GM11168 (cell line): Measurements from ENCODE around the gene PRKAR2A.

Experiments
- in situ Hi-C: fragments of 300-500 bp; cut with MboI; formaldehyde crosslinking; loops from one replicate; pipeline ENCODE4 v1.12.0; 2022; ENCODE audit warnings: low sequenced_read_pairs; ENCODE audit not compliant: unreplicated experiment

PRKAR2A gene

GRCh38 chr3:48698891-48699290 lies 148.8 kb downstream of the PRKAR2A start:
- in situ Hi-C loops = no loop called here

GRCh38 chr3:48697952-48698351 lies 149.7 kb downstream of the PRKAR2A start:
- in situ Hi-C loops = no loop called here

DNA sequence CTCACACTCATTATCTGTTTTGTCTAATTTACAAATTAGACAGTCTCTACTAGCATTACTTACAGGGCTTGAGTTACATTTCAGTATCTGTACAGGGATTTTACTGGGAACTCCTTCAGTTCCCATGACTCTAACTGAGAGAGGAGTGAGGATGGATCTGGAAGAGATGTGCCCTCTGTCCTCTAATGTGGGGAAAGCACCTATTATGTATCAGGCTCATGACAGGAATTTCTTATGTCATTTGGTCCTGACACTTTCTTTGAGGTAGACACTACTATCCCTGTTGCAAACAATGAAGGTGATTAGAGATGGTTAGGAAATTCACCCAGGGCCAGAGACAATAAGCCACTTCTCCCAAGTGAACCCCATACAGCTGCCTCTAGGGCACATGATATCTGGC lies 151.1 kb downstream of the PRKAR2A start:
- in situ Hi-C loops = no loop called here
